ENCODE measurements around the gene MAGI1. TPM values are rescaled to one million over a fixed set of nuclear protein-coding genes. Genes with fewer than 3 reads are reported as not detected.
A peak's percentile ranks its signal among the peaks of the same experiment; 100 is the strongest.

Gene MAGI1
- total and polyA plus RNA-seq, 10 donors = 3.5 to 104 (median 62.3) TPM

DNA sequence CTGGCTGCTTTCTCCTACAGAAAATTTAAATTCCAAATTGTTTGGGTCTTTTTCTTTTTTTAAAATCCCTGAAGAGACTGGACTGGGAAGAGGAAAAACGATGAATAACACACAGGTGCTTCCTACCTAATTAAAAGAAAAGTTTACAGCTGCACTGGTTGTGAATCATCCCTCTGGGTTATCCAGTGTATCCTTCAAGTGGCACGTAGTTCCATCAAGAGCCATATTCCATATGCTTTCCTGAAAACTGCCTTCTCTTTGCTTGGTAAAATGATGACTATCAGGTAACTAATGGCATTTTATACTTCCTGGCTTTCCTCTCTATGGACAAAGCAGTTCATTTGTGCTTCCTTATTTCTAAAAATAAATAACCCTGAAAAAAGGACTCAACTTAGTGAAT is 123.2 kb downstream of the MAGI1 start:
- 22 to 28% (median 23%) methylated on average over 2 of the region's 2 CpGs for WGBS, 5 donors
- TF ChIP-seq, protein P1, sequence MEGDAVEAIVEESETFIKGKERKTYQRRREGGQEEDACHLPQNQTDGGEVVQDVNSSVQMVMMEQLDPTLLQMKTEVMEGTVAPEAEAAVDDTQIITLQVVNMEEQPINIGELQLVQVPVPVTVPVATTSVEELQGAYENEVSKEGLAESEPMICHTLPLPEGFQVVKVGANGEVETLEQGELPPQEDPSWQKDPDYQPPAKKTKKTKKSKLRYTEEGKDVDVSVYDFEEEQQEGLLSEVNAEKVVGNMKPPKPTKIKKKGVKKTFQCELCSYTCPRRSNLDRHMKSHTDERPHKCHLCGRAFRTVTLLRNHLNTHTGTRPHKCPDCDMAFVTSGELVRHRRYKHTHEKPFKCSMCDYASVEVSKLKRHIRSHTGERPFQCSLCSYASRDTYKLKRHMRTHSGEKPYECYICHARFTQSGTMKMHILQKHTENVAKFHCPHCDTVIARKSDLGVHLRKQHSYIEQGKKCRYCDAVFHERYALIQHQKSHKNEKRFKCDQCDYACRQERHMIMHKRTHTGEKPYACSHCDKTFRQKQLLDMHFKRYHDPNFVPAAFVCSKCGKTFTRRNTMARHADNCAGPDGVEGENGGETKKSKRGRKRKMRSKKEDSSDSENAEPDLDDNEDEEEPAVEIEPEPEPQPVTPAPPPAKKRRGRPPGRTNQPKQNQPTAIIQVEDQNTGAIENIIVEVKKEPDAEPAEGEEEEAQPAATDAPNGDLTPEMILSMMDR (IDR thresholded peaks at IDR 0.05 in 8 of 11, conservative IDR thresholded peaks at IDR 0.05 in 3 of 11) = no peak
- no peak for TF ChIP-seq POLR2AphosphoS5 (IDR thresholded peaks at IDR 0.05)
- no peak for TF ChIP-seq POLR2A (IDR thresholded peaks at IDR 0.05)
- Histone ChIP-seq H3K27me3 (replicated peaks in 1 of 7) (no peaks in the 10 kb centered on the region), H3K36me3 (no peaks in the 10 kb centered on the region), H3K4me3 (no peak overlapping the region), H3K4me1 (peaks cover 0 to 12% (median 2%) of the 10 kb centered on the region in 6 donors), H3K27ac (peak overlapping the region in 3 of 8 donors; percentile 15 to 44 (median 34)), H3K9me3 (peaks cover 0 to 13% (median 8%) of the 10 kb centered on the region in 8 donors)
- DNase-seq = no peak
- intact Hi-C loops (cut with DNase I; ENCODE audit: low total_unique reads) = no loop called here

GRCh38 chr3:65914740-65915367 is 123.9 kb downstream of the MAGI1 start:
- H3K4me3 ChIP-seq = no peak overlapping the region
- H3K9me3 ChIP-seq = peaks cover 0 to 13% (median 8%) of the 10 kb centered on the region in 8 donors
- H3K27ac ChIP-seq = peak overlapping the region in 4 of 8 donors; percentile 15 to 50 (median 34)
- no peaks in the 10 kb centered on the region for H3K36me3 ChIP-seq
- DNase-seq = no peak
- WGBS, 5 donors = 60 to 73% (median 71%) methylated on average over 3 of the region's 3 CpGs
- intact Hi-C loops (cut with DNase I; ENCODE audit: low total_unique reads) = no loop called here
- peaks cover 0 to 9% (median 0%) of the 10 kb centered on the region in 6 donors for H3K4me1 ChIP-seq
- TF ChIP-seq POLR2A (IDR thresholded peaks at IDR 0.05) (no peak), POLR2AphosphoS5 (IDR thresholded peaks at IDR 0.05) (no peak)
- TF ChIP-seq, protein P1 (IDR thresholded peaks at IDR 0.05 in 8 of 11, conservative IDR thresholded peaks at IDR 0.05 in 3 of 11) = no peak
- H3K27me3 ChIP-seq (replicated peaks in 1 of 7) = no peaks in the 10 kb centered on the region

GRCh38 chr3:65914032-65914739 is 124.5 kb downstream of the MAGI1 start:
- DNase-seq = no peak
- Histone ChIP-seq H3K9me3 (peaks cover 0 to 13% (median 8%) of the 10 kb centered on the region in 8 donors), H3K4me1 (peaks cover 0 to 6% (median 0%) of the 10 kb centered on the region in 6 donors), H3K36me3 (no peaks in the 10 kb centered on the region), H3K27ac (peak overlapping the region in 3 of 8 donors; percentile 20 to 50 (median 25)), H3K4me3 (no peak overlapping the region), H3K27me3 (replicated peaks in 1 of 7) (no peaks in the 10 kb centered on the region)
- 79 to 90% (median 84%) methylated on average over 5 of the region's 5 CpGs for WGBS, 5 donors
- TF ChIP-seq POLR2A (IDR thresholded peaks at IDR 0.05) = no peak
- TF ChIP-seq, protein P1 (IDR thresholded peaks at IDR 0.05 in 8 of 11, conservative IDR thresholded peaks at IDR 0.05 in 3 of 11) = no peak
- no peak for TF ChIP-seq POLR2AphosphoS5 (IDR thresholded peaks at IDR 0.05)
- intact Hi-C loops (cut with DNase I; ENCODE audit: low total_unique reads) = no loop called here

DNA sequence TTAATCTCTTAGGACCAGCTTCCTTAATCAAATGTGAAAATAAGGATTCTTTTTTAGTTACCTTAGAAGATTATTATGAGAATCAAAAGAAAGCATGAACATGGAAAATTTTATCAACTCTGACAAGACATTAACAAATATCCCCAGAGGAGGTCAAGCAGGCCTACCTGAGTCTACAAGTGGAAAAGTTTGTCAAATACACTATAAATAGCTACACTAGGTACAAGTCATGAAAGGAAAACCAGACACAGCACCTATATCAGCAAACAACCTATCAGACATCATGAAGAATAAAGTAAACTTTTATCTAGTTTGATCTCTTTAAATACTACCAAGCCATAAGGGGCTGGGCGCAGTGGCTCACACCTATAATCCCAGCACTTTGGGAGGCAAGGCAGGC is 126.1 kb downstream of the MAGI1 start:
- Histone ChIP-seq H3K27me3 (replicated peaks in 1 of 7) (no peaks in the 10 kb centered on the region), H3K4me3 (no peak overlapping the region), H3K27ac (peak overlapping the region in 4 of 8 donors; percentile 0 to 31 (median 14)), H3K36me3 (no peaks in the 10 kb centered on the region), H3K4me1 (peaks cover 0 to 5% (median 0%) of the 10 kb centered on the region in 6 donors), H3K9me3 (peaks cover 0 to 10% (median 7%) of the 10 kb centered on the region in 8 donors)
- DNase-seq = no peak
- WGBS, 5 donors = 89 to 100% (median 96%) methylated on average over 1 of the region's 1 CpG
- intact Hi-C loops (cut with DNase I; ENCODE audit: low total_unique reads) = no loop called here
- TF ChIP-seq POLR2A (IDR thresholded peaks at IDR 0.05) (no peak), POLR2AphosphoS5 (IDR thresholded peaks at IDR 0.05) (no peak)
- TF ChIP-seq, protein P1 (IDR thresholded peaks at IDR 0.05 in 8 of 11, conservative IDR thresholded peaks at IDR 0.05 in 3 of 11) = no peak
